Hematopoietic multipotent progenitor cell treated with erythropoietin and hydrocortisone succinate and interleukin-3 and kit ligand, for 8 days (in vitro differentiated cells): ENCODE results near the gene ARID5B.

Source experiments
- DNase-seq: peaks from one replicate; pipeline ENCODE4 v3.0.0-alpha.2; 2015

Gene ARID5B, protein sequence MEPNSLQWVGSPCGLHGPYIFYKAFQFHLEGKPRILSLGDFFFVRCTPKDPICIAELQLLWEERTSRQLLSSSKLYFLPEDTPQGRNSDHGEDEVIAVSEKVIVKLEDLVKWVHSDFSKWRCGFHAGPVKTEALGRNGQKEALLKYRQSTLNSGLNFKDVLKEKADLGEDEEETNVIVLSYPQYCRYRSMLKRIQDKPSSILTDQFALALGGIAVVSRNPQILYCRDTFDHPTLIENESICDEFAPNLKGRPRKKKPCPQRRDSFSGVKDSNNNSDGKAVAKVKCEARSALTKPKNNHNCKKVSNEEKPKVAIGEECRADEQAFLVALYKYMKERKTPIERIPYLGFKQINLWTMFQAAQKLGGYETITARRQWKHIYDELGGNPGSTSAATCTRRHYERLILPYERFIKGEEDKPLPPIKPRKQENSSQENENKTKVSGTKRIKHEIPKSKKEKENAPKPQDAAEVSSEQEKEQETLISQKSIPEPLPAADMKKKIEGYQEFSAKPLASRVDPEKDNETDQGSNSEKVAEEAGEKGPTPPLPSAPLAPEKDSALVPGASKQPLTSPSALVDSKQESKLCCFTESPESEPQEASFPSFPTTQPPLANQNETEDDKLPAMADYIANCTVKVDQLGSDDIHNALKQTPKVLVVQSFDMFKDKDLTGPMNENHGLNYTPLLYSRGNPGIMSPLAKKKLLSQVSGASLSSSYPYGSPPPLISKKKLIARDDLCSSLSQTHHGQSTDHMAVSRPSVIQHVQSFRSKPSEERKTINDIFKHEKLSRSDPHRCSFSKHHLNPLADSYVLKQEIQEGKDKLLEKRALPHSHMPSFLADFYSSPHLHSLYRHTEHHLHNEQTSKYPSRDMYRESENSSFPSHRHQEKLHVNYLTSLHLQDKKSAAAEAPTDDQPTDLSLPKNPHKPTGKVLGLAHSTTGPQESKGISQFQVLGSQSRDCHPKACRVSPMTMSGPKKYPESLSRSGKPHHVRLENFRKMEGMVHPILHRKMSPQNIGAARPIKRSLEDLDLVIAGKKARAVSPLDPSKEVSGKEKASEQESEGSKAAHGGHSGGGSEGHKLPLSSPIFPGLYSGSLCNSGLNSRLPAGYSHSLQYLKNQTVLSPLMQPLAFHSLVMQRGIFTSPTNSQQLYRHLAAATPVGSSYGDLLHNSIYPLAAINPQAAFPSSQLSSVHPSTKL

DNA sequence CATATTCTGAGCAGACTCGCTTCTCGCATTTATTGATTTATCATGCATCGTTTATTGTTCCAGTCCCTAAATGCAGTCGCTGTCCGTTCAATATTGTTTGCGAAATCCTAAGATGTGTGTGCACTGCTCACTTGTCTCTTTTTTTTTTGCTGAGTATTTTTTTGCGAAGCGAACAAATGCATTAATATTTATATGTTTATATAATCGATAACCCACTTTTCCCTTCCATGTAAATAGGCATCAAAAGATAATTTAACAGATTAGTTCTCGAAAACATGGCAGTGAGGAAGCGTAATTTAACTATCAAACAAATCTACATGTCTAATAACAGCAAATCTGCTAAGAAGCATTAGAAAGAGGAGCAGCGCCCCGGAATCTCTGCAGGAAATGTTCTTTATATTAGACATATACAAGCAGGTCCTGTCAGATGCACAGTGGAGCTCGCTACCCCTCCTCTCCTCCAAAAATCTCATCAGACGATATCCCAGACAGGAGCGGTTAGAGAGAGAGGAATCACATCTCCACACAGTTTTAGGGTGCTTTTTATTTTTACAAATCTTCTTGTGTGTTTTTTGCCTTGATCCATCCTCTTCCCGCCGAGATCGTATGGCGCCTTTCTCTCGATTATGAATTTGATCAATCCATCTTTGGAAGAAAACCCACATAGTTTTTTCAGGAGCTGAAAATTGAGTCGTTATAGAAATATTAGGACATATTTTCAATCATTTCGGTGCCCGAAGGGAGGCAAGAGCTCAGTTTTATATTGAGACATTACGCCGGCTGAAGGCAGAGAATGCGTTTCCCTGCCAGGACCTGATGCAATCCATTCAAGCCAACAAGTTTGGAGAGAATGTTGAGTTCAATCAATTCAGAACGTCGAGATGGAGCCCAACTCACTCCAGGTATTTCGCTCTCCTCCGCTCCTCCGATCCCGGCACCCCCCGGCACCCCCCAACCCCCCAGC, at the start of gene ARID5B:
ARID5B (plus strand) TSS at position 871 of the 964 bp plus-strand sequence; CDS start at position 882, 11 bp downstream.
- peak; percentile 66 for DNase-seq

DNA sequence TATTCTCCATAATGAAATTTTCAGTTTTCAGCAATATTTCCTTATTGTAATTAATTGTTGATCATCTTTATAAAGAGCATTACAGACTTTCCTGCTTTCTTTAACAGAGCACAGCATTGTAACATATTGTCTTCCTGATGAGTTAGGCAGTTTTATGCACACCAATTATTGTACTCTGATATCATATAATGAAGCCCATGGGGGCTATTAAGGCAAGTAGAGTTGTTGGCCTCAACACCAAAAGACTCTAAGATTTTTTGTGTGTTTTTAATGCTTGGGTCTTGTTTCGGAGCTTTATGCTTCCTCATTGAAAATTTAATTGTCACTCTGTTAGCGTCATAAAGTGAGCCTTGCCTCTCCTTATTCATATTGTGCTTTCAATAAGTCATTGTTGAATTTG, 49.2 kb upstream of the ARID5B start:
- DNase-seq = no peak

DNA sequence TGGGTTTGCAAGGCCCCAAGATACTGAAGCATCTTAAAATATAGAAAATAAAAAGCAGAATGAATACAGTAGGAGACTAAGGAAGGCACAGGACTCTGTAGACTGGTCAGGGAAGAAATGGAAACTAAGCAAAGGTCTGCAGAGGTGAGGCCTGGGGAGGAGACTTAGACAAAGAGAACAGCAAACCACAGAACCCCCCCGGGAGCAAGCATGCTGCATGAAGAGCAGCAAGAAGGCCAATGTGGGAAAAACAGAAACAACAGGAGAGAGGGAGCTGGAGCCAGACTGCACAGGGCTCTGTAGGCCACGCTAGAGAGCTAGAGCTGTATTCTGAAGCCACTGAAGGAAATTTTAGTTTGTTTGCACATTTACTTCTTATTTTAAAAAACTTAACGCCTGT, 45.7 kb upstream of the ARID5B start:
- no peak for DNase-seq

DNA sequence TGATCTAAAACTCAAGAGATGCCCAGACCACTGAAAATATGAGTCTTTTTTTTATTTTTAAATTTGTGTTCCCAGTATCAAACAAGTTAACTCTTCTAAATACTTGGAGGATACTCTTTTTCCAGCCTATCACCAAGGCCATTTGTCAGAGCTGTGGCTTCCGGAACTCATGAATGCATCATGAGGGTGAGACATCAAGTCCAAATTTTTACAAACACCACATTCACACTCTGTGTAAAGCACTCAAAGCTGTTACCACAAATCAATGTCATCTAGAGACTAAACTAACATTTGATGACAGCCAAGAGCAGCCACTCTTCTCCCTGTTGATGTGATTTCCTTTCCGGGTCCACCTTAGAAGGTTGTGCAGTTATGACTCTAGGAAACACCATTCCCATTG, 43.8 kb upstream of the ARID5B start:
- no peak for DNase-seq

DNA sequence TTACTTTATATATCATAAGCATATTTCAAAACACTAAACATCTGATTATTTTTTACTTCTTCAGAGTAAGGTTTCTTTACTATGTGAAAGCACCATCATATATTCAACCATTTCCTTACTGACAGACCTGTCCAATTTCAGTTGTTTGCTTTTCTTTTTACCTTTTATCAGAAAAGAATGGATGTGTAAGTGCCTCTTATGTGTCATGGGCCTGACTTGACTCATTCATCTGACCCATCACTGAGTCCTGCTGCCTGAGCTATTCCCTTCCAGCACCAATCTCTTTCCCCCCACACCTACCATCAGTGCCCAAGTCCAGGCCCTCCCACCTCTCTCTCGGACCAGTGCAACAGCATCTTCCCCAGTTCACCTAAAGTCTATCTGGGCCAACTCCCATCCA, 41.7 kb upstream of the ARID5B start:
- no peak for DNase-seq

DNA sequence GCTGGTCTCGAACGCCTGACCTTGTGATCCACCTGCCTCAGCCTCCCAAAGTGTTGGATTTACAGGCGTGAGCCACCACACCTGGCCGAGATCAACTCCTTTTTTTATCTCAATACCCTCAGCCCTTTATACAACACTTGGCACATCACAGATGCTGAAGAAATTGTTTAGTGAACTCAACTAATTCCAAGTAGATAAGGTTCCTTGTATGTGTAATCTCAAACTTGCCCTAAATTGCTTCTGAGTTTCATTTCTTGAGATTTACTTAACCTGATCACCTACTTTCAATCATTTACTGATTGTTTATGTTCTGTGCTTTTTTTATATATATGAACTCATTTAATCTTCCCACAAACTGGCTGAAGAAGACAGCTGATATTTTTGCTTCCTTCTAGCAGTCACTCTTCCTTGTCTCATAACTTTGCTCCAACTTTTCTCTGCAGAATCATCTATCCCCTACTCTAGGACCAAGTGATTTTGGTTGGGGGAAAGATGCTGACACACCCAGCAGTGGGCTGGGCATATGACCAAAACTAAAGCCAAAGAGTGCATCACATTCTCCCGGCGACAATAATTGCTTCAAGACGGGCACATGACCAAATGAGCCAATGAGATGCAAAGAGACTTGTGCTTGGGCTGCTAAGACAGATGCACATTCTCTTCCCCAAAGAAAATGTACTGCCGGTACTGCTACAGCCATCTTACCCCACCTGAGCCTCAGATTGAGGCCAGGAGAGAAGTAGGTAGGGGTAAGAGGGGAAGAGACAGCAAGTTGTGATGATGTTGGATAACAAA, 40.3 kb upstream of the ARID5B start:
- no peak for DNase-seq

DNA sequence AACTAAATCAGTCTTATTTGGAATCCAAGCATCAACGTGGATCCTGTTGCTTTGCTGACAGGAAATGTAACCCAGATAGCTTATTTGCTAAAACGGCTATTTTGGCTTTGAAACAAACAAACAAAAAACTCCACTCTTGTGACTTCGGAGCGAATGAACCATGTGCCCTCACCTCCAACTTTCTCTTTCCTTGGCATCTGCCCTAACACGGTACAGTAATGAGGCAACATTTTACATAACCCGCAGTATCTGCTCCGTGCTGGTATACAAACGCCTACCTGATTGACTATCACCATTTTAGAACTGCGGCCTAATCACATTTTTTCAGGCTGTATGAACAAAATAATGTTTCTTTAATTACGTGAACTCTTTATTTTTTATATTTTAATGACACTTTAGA, 37.5 kb upstream of the ARID5B start:
- DNase-seq = no peak

DNA sequence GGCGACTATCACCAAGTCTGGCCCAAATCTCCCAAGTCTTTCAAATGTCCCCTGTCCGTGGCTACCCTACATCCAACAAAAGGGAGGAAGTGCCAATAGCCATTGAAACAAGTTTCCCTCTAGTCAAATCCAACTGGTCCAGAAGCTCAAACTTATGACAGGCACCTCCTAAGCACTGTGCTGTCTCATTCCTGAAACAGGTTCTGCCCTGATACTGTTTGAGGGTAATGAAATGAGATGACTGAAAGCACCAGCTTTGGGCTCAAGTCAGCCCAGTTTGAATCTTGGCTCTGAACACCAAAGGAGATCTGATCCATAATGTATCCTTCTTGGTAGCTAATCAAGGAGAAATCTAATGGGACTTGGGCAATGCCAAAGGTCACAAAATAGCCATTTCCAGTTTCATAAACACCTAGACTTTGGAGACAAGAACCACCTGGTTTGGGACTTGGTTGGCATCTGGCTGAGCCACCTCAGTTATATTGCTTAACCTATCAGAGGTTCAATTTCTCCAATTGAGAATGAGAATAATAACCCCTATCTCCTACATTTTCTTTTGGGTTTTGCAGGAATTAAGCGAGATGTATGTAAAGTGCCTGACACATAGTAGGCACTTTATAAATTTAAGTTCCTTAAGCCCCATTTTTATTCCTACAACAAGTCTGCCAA, 34.7 kb upstream of the ARID5B start:
- no peak for DNase-seq

DNA sequence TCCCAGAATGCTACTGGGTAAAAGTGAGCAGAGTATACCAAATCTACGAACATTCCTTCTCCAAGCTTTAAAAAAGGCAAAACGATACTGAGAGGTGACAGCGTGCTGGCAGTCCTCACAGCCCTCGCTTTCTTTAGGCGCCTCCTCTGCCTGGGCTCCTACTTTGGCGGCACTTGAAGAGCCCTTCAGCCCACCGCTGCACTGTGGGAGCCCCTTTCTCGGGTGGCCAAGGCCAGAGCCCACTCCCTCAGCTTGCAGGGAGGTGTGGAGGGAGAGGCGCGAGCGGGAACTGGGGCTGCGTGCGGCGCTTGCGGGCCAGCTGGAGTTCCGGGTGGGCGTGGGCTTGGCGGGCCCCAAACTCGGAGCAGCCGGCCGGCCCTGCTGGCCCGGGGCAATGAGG, 34.1 kb upstream of the ARID5B start:
- DNase-seq = peak; percentile 12

DNA sequence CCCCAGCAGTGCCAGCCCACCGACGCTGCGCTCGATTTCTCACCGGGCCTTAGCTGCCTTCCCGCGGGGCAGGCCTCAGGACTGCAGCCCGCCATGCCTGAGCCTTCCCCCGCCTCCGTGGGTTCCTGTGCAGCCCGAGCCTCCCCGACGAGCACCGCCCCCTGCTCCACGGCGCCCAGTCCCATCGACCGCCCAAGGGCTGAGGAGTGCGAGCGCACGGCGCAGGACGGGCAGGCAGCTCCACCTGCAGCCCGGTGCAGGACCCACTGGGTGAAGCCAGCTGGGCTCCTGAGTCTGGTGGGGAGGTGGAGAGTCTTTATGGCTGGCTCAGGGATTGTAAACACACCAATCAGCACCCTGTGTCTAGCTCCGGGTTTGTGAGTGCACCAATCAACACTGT, 33.7 kb upstream of the ARID5B start:
- peak; percentile 44 for DNase-seq

DNA sequence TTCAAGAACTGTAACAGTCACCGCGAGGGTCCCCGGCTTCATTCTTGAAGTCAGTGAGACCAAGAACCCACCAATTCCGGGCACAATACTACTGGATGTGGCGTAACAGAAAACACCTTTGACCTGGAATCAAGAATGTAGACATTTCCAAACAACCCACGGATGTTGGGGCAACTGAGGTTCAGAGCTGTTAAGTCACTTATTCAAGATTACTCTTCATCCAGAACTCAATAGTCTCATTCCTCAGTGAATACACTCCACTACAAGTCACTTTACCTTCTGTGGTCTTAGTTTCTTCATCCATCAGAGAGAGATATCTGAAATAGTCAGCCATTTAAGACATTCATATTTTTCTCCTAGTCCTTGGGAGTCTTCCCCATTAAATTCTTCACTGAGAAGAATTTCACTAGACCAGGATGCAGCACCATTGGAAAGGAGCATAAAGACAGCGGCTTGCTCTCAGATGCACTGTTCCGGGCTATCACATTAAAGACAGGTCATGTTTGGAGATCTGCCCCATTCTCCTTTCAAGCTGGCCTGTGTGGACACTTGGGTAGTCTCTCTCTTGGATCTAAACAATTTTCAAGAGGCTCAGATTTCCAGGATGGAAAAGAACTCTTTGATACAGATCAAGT, 32.3 kb upstream of the ARID5B start:
- DNase-seq = no peak

DNA sequence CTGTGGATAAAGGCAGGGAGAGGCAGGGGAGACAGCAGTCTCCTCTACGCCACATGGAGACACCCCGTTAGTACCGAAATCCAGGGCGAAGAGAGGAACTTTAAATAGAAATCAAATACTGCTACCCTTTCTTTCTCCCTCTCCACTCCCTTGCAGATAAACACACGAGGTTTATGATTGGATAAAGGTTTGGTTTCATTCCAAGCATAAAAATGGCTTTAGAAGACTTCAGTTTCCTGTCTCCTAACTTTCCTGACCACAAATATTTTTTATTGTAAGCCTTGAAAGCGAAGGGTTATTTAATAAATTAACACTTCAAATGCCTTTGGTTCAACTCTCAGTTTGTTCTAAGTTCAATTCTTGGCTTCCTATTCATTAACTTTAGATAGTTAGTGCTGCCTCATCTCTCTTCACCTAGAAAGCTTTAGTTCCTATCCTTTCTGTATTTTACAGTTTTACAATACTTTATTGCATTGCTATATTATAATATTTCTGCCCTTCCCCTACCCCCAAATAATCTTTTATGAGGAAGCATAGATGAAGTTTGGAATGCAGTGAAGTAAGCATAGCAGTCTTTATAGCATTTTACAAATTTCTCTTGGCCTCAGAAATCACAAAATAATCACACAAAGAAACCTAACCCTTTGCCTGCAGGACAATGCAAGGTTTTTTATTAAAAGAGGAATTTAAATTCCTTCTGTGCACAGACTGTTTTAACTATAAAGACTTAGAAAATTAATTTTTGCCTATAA, 31.5 kb upstream of the ARID5B start:
- DNase-seq = no peak

DNA sequence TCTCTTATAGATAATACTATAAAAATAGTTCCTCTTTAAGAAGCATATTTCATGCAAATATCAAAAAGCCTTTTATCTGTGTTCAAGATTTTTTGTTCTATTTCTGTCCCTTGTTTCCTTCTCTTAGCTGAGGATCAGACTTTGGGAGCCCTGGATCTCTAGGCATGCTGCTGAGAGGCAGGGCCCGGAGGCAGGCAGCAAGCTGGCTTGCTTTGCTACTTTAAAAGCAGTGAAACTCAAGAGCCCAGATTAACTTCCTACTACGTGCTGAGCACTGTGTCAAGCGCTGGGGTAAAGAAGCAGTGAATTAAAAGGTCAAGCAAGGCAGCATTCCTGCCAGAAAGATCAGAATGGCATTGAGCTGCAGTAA, 31.0 kb upstream of the ARID5B start:
- no peak for DNase-seq

DNA sequence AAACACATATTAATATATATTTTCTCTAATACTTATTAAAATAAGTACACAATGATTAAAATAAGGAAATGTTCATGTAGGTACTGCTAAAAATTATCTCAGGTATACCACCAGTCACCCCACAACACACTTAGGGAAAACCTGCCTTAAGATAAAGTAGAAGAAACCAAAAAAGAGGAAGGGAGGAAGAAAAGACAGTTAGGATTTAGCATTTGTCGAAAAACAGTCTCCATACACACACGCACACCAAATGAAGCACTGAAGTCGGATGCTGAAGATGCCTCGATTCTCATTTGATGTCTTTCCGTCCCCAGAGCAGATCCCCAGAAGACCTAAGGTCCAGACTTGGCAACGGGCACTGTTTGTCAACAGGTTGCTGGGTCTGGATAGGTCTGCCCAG, 30.0 kb upstream of the ARID5B start:
- DNase-seq = no peak

DNA sequence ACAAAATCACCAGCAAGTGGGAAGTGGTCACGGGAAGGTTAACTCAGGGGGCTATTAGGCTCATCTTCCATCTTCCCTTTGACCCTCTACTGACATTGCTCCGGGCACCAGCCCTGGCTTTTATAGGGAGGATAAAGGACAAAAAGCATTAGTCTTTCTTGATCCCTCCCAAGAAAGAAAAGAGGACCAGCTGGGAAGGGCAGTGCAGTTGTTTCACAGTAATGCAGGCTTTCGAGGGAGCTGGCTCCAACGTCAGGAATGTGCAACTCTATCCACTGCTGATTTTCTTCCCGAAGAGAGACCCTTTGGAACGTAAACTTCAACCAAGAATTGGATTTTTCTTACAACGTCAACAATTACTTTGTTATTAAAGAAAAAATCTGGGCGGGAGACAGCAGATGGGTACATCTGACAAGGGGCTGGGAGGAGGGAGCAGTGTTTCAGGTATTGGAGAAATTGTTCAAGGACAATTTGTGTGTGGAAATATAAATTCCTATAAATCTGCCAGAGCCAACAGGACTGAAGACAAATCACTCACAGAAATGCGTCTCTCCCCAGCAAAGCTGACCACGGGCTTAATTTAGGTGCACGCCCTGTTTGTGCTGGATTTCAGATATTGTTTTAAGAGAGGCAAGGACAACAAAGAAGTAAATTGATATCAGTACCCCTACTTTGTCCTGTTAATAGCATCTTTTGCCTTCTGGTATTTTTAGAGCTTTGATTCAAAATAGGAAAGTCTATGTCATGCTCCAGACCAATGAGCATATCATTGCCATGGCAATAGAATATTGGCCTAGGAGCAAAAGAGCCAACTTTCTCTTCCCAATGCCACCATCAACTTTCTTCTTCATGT, 23.4 kb upstream of the ARID5B start:
- no peak for DNase-seq

DNA sequence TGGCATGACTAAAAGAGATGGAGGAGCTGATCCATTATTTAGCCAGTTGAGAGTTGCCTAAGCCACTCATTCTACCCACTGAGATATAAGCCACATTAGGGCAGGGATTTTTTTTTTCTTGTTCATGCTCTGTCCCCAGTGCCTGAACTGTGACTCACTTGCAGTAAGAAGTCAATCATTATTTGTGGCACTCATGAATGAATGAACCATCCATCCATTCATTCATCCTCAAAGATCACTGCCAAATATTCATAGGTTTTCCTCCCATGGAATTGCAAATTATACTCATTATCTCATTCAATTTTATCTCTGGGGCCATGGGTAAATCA, 22.8 kb upstream of the ARID5B start:
- DNase-seq = no peak

DNA sequence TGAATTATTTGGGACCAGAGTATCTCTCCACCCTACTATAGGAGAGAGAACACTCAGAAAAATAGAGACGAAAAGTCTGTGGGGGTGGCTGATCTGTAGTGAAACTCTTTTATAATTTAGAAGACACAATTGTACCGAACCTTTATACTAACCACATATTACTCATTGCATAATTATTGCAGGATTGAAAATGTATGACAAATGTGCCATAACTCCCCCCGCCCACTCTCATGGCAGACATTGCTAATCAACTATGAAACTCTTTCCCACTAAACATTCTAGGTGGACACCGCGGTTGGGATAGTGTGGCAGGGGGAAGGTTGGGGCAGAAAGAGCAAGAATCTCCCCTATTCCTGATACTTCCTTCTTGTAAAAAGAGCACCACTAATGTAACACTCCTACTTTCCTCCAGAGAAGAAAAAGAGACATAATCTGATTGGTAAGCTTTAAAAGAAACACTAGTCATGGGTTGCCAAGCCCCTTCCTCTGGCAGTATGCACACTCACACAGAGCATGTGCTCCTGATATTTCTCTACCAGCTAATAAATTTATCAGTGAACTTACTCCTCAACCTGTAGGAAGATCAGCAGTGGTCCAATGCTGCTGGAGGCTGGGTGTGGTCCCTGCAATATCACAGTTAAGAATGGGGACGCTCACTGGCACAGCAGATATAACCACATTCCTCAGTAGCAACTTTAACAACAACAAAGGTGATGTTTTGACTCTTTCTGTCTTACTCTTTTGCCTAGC, 18.7 kb upstream of the ARID5B start:
- peak; percentile 80 for DNase-seq
